ENCODE results near the gene NKPD1. TPM values are rescaled to one million over a fixed set of nuclear protein-coding genes. Genes with fewer than 3 reads are reported as not detected.

NKPD1 gene, protein sequence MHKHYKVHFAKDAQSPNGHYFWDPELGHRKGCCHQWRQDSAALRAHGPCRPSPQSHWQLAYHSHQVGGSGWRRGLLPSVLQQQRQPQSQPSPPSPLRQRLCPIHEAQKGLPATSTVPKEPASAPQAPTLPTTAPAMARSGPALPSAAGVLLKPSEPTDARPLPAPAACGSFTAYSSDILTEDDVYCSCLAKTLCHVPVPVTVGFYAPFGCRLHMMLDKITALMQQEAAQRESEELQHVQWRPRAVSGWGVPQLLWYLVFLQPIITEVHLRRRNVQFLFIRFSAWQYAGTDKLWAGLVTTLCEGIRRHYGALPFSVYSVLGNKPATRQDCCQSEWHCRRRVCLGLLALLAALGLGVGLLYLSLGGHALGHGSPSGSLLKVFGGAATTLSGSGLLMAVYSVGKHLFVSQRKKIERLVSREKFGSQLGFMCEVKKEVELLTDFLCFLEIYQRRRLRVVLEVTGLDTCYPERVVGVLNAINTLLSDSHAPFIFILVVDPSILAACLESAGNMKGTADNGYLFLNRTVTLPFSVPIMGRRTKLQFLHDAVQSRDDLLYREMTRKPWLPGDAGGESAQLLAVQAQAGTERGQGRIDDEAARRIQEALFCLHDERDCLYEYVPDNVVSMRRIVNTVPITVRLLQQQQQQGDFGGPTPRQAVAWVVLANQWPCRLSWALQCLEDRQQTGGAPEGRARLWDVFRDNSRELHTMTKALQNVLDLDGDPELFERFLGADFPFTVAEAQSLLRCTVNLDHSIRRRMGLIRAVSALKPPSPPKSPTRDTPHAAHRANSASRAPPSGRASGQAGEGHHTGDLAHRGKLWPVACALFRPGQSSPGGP
- 0.27 TPM in 1 of 2 replicates, not detected in the other for total RNA-seq
- total RNA-seq (2013) = 0.09 TPM
- 0.36 and 1.0 TPM in 2 replicates for polyA plus RNA-seq
- 0.77 and 1.6 TPM in 2 replicates for polyA minus RNA-seq

- Histone ChIP-seq H3K27ac (ENCODE audit: low read length in 2 of 2) (no peak within 1 kb of the TSS), H2AFZ (ENCODE audit: insufficient read depth, low read depth, low read length, poor library complexity, severe bottlenecking) (no peak within 1 kb of the TSS), H3K27me3 (replicated peaks in 1 of 4; ENCODE audit: control extremely low read depth in 1 of 4, control insufficient read depth in 3 of 4, insufficient read depth in 4 of 4, low read length in 3 of 4) (peaks cover 0 to 17% (median 5%) of the 10 kb centered on the region in 4 experiments), H4K20me1 (ENCODE audit: control insufficient read depth, insufficient read depth, low read length, poor library complexity, severe bottlenecking) (no peaks in the 10 kb centered on the region), H3K9ac (ENCODE audit: low read length) (no peak within 1 kb of the TSS), H3K36me3 (replicated peaks in 1 of 2; ENCODE audit: control extremely low read depth in 1 of 2, control insufficient read depth in 1 of 2, extremely low read depth in 1 of 2, insufficient read depth in 2 of 2, low read length in 1 of 2) (no peaks in the 10 kb centered on the region), H3K4me3 (ENCODE audit: control extremely low read depth in 1 of 5, extremely low read depth in 1 of 5, insufficient read depth in 1 of 5, low read depth in 2 of 5, low read length in 4 of 5) (no peak within 1 kb of the TSS), H3K9me3 (ENCODE audit: control extremely low read depth in 1 of 3, control insufficient read depth in 2 of 3, insufficient read depth in 1 of 3, low read length in 2 of 3) (peaks cover 0 to 5% (median 0%) of the 10 kb centered on the region in 3 donors), H3K4me1 (ENCODE audit: control insufficient read depth in 2 of 2, insufficient read depth in 2 of 2, low read length in 2 of 2) (peaks cover 13 to 16% of the 10 kb centered on the region in 2 donors), H3K79me2 (ENCODE audit: control insufficient read depth, insufficient read depth, low read length) (no peaks in the 10 kb centered on the region), H3K4me2 (replicated peaks; ENCODE audit: low read depth, low read length, poor library complexity, severe bottlenecking) (no peak within 1 kb of the TSS)
- ChIA-PET POLR2A (no interaction called here), CTCF (interaction anchor here (0.9 kb wide), 1 partner anchor 10 kb away, joined by 3 read pairs; no protein-coding TSS in a partner anchor)
- DNase-seq (no peak), ATAC-seq (ENCODE audit: low read depth) (no peak)
- peaks cover 19% of the 10 kb centered on the region for H3K4me1 Mint-ChIP-seq
- WGBS (ENCODE audit: insufficient coverage) = 81% methylated on average over 29 of the region's 29 CpGs
- H3K27ac Mint-ChIP-seq = no peak within 1 kb of the TSS
- intact Hi-C loops (cut with micrococcal nuclease) = no loop called here
- H3K4me3 Mint-ChIP-seq = no peak within 1 kb of the TSS
- H3K27me3 Mint-ChIP-seq = peaks cover 24% of the 10 kb centered on the region
- TF ChIP-seq, protein P1, sequence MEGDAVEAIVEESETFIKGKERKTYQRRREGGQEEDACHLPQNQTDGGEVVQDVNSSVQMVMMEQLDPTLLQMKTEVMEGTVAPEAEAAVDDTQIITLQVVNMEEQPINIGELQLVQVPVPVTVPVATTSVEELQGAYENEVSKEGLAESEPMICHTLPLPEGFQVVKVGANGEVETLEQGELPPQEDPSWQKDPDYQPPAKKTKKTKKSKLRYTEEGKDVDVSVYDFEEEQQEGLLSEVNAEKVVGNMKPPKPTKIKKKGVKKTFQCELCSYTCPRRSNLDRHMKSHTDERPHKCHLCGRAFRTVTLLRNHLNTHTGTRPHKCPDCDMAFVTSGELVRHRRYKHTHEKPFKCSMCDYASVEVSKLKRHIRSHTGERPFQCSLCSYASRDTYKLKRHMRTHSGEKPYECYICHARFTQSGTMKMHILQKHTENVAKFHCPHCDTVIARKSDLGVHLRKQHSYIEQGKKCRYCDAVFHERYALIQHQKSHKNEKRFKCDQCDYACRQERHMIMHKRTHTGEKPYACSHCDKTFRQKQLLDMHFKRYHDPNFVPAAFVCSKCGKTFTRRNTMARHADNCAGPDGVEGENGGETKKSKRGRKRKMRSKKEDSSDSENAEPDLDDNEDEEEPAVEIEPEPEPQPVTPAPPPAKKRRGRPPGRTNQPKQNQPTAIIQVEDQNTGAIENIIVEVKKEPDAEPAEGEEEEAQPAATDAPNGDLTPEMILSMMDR (IDR thresholded peaks at IDR 0.05) = no peak
- no peak for TF ChIP-seq EZH2 (IDR thresholded peaks at IDR 0.05; ENCODE audit: borderline replicate concordance, insufficient read depth, low read depth, low read length, poor library complexity, severe bottlenecking)
- no peaks in the 10 kb centered on the region for H3K9me3 Mint-ChIP-seq (ENCODE audit: insufficient read depth)
These were observed at the start of gene NKPD1 for GRCh38 chr19:45160870-45161737. Gene NKPD1, minus strand, starts transcription at chr19:45160982. Its CDS starts 832 bp downstream, at chr19:45160150.

Measured in B cell (primary cell).